HepG2 (cell line): ENCODE measurements around the gene C15orf62. TPM values are rescaled to one million over a fixed set of nuclear protein-coding genes. Genes with fewer than 3 reads are reported as not detected.

ENCODE experiments used
- CREM ChIP-seq, 2 experiments: sonication (generic) in 1 of 2; formaldehyde crosslinking in 1 of 2; IDR thresholded peaks; 2 replicates each; pipeline versions ENCODE4 v1.4.0 to v1.6.1; 2016 to 2020; ENCODE audit warnings: antibody characterized with exemption in 1 of 2, mild to moderate bottlenecking in 1 of 2, missing genetic modification reagents in 1 of 2
- GTF2F1 ChIP-seq: fragments of 150-350 bp; IDR thresholded peaks from 2 replicates; pipeline ENCODE4 v1.6.1; 2014; ENCODE audit warnings: low read length
- HDAC6 ChIP-seq: fragments of 200-600 bp; sonication (generic); IDR thresholded peaks from 2 replicates; pipeline ENCODE4 v1.7.0; 2017; ENCODE audit warnings: mild to moderate bottlenecking, antibody characterized with exemption, low read length, low read depth
- KAT8 ChIP-seq: IDR thresholded peaks from 2 replicates; pipeline ENCODE4 v1.6.1; 2016; ENCODE audit warnings: missing genetic modification reagents, missing compliant biosample characterization
- NFKBIZ ChIP-seq: IDR thresholded peaks from 2 replicates; pipeline ENCODE4 v1.6.1; 2018; ENCODE audit warnings: missing genetic modification reagents, missing compliant biosample characterization
- PAF1 ChIP-seq: IDR thresholded peaks from 2 replicates; pipeline ENCODE4 v1.6.1; 2016; ENCODE audit warnings: missing genetic modification reagents, missing compliant biosample characterization
- REXO4 ChIP-seq: sonication (generic); formaldehyde crosslinking; IDR thresholded peaks from 2 replicates; pipeline ENCODE4 v1.8.0; 2022; ENCODE audit warnings: missing genetic modification reagents, mild to moderate bottlenecking, borderline replicate concordance
- SNRNP70 ChIP-seq: fragments of 200-400 bp; formaldehyde crosslinking; IDR thresholded peaks from 2 replicates; pipeline ENCODE4 v1.6.1; 2017; ENCODE audit warnings: mild to moderate bottlenecking, low read depth, low read length, moderate library complexity
- ZBTB7B ChIP-seq: sonication (generic); formaldehyde crosslinking; IDR thresholded peaks from 2 replicates; pipeline ENCODE4 v1.4.0; 2020; ENCODE audit warnings: missing genetic modification reagents
- ZBTB8A ChIP-seq: sonication (generic); formaldehyde crosslinking; IDR thresholded peaks from 2 replicates; pipeline ENCODE4 v1.4.0; 2020; ENCODE audit warnings: mild to moderate bottlenecking, low read depth, missing genetic modification reagents, borderline replicate concordance
- ZNF10 ChIP-seq: sonication (generic); formaldehyde crosslinking; IDR thresholded peaks from 2 replicates; pipeline ENCODE4 v1.4.0; 2020; ENCODE audit warnings: mild to moderate bottlenecking, low read depth, missing genetic modification reagents, borderline replicate concordance
- ZNF263 ChIP-seq: sonication (generic); formaldehyde crosslinking; IDR thresholded peaks from 2 replicates; pipeline ENCODE4 v1.4.0; 2020; ENCODE audit warnings: missing genetic modification reagents
- ZNF296 ChIP-seq: sonication (generic); formaldehyde crosslinking; conservative IDR thresholded peaks from 2 replicates; pipeline ENCODE4 v1.5.0; 2020; ENCODE audit warnings: mild to moderate bottlenecking, missing genetic modification reagents
- polyA plus RNA-seq, 8 experiments: library from polyadenylated mRNA; depleted of rRNA in 3 of 8; stranded (reverse) in 7 of 8; unstranded in 1 of 8; fragments of >200 nt; fragmentation: Illumina TruSeq in 4 of 8; extraction: Trizol in 4 of 8; gene quantifications; 2 replicates each; pipeline versions ENCODE4 v1.2.1 to v1.2.3, GENCODE V29; 2011 to 2016; ENCODE audit warnings: low read depth in 4 of 8, missing spikeins in 1 of 8, mixed read lengths in 1 of 8; ENCODE audit not compliant: insufficient read depth in 1 of 8
- total RNA-seq, 5 experiments: library from RNA; depleted of rRNA; stranded (reverse); fragments of >200 nt; fragmentation: Illumina TruSeq; extraction: Trizol; gene quantifications; 2 replicates each; pipeline ENCODE4 v1.2.3, GENCODE V29; 2016; ENCODE audit warnings: low read depth in 1 of 5
- TF ChIP-seq, protein P1 (sequence below): sonication (generic); formaldehyde crosslinking; IDR thresholded peaks from 2 replicates; pipeline ENCODE4 v1.8.0; 2022; ENCODE audit warnings: missing genetic modification reagents, mild to moderate bottlenecking, inconsistent platforms, borderline replicate concordance
- TF ChIP-seq, protein P2 (sequence below): sonication (generic); formaldehyde crosslinking; conservative IDR thresholded peaks from 2 replicates; pipeline ENCODE4 v1.8.0; 2022; ENCODE audit warnings: missing genetic modification reagents
- TF ChIP-seq, protein P3 (sequence below): sonication (generic); formaldehyde crosslinking; IDR thresholded peaks from 2 replicates; pipeline ENCODE4 v1.4.0; 2020; ENCODE audit warnings: mild to moderate bottlenecking, missing genetic modification reagents, borderline replicate concordance
- TF ChIP-seq, protein P4 (sequence below): sonication (generic); formaldehyde crosslinking; IDR thresholded peaks from 2 replicates; pipeline ENCODE4 v1.4.0; 2020; ENCODE audit warnings: missing genetic modification reagents, mild to moderate bottlenecking, borderline replicate concordance

The C15orf62 gene
- total and polyA plus RNA-seq, 2 of the 13 experiments (the other 11 are each of a cell fraction or from before 2014, with no cell fraction given), result 0.51 to 1.1 TPM

DNA sequence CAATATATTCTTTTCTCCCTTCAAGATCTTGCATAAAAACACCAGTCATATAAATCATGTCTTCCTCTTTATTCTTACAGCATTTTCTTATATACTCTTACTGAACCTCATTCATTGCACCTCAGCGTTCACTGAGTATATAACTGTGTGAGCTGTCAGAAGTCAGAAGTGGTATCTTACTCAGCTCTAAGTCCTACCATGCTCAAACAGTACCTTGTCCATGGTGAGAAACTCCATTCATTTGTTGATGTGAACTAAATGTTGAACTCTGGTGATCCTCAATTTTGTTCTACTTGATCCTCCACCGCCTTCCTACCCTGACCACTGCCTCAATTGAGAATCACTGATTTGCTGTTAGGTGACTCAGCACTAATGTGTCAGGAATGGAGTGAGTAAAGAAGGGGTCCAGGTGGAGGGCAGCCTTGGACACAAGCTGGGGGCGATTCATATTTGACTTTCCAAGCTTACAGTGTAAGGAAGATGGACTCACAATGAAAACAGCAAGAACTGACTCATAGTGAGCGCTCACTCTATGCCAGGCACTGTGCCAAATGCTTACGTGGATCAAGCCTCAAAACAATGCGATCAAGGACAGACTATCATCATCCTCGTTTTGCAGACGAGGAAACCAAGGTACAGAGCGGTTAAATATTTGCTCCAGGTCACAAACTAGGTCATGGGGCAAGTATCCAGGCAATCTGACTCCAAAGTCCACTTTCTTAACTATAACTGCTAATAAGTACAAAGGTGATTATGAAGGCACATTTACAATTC lies 23.6 kb downstream of the C15orf62 start (continued):
- TF ChIP-seq, protein P1, sequence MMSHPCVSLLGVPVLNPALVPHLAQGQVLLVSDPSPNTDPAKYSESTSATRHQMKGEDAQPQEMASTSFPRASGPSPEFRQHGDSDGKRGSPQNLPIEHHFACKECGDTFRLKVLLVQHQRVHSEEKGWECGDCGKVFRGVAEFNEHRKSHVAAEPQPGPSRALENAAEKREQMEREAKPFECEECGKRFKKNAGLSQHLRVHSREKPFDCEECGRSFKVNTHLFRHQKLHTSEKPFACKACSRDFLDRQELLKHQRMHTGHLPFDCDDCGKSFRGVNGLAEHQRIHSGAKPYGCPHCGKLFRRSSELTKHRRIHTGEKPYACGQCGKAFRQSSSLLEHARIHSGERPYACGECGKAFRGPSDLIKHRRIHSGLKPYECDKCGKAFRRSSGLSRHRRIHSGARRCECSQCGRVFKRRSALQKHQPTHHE (CRISPR knock-in tag), result no peak
- TF ChIP-seq, protein P2, sequence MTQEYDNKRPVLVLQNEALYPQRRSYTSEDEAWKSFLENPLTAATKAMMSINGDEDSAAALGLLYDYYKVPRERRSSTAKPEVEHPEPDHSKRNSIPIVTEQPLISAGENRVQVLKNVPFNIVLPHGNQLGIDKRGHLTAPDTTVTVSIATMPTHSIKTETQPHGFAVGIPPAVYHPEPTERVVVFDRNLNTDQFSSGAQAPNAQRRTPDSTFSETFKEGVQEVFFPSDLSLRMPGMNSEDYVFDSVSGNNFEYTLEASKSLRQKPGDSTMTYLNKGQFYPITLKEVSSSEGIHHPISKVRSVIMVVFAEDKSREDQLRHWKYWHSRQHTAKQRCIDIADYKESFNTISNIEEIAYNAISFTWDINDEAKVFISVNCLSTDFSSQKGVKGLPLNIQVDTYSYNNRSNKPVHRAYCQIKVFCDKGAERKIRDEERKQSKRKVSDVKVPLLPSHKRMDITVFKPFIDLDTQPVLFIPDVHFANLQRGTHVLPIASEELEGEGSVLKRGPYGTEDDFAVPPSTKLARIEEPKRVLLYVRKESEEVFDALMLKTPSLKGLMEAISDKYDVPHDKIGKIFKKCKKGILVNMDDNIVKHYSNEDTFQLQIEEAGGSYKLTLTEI, result no peak
- no peak for TF ChIP-seq ZBTB7B (CRISPR knock-in tag)
- TF ChIP-seq ZNF10, result no peak
- TF ChIP-seq, protein P3, sequence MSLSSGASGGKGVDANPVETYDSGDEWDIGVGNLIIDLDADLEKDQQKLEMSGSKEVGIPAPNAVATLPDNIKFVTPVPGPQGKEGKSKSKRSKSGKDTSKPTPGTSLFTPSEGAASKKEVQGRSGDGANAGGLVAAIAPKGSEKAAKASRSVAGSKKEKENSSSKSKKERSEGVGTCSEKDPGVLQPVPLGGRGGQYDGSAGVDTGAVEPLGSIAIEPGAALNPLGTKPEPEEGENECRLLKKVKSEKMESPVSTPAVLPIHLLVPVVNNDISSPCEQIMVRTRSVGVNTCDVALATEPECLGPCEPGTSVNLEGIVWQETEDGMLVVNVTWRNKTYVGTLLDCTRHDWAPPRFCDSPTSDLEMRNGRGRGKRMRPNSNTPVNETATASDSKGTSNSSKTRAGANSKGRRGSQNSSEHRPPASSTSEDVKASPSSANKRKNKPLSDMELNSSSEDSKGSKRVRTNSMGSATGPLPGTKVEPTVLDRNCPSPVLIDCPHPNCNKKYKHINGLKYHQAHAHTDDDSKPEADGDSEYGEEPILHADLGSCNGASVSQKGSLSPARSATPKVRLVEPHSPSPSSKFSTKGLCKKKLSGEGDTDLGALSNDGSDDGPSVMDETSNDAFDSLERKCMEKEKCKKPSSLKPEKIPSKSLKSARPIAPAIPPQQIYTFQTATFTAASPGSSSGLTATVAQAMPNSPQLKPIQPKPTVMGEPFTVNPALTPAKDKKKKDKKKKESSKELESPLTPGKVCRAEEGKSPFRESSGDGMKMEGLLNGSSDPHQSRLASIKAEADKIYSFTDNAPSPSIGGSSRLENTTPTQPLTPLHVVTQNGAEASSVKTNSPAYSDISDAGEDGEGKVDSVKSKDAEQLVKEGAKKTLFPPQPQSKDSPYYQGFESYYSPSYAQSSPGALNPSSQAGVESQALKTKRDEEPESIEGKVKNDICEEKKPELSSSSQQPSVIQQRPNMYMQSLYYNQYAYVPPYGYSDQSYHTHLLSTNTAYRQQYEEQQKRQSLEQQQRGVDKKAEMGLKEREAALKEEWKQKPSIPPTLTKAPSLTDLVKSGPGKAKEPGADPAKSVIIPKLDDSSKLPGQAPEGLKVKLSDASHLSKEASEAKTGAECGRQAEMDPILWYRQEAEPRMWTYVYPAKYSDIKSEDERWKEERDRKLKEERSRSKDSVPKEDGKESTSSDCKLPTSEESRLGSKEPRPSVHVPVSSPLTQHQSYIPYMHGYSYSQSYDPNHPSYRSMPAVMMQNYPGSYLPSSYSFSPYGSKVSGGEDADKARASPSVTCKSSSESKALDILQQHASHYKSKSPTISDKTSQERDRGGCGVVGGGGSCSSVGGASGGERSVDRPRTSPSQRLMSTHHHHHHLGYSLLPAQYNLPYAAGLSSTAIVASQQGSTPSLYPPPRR (CRISPR knock-in tag), result no peak
- no peak for TF ChIP-seq REXO4 (CRISPR knock-in tag)
- no peak for TF ChIP-seq HDAC6
- no peak for TF ChIP-seq NFKBIZ (CRISPR knock-in tag)
- no peak for TF ChIP-seq PAF1 (CRISPR knock-in tag)
- TF ChIP-seq KAT8 (CRISPR knock-in tag), result 0 out of 2 replicates have a peak, but pooled peaks have one; percentile 48
- TF ChIP-seq, protein P4, sequence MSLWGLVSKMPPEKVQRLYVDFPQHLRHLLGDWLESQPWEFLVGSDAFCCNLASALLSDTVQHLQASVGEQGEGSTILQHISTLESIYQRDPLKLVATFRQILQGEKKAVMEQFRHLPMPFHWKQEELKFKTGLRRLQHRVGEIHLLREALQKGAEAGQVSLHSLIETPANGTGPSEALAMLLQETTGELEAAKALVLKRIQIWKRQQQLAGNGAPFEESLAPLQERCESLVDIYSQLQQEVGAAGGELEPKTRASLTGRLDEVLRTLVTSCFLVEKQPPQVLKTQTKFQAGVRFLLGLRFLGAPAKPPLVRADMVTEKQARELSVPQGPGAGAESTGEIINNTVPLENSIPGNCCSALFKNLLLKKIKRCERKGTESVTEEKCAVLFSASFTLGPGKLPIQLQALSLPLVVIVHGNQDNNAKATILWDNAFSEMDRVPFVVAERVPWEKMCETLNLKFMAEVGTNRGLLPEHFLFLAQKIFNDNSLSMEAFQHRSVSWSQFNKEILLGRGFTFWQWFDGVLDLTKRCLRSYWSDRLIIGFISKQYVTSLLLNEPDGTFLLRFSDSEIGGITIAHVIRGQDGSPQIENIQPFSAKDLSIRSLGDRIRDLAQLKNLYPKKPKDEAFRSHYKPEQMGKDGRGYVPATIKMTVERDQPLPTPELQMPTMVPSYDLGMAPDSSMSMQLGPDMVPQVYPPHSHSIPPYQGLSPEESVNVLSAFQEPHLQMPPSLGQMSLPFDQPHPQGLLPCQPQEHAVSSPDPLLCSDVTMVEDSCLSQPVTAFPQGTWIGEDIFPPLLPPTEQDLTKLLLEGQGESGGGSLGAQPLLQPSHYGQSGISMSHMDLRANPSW (CRISPR knock-in tag), result no peak
- TF ChIP-seq GTF2F1, result no peak
- TF ChIP-seq CREM (IDR thresholded peaks at IDR 0.05), result peak; percentile 82
- TF ChIP-seq CREM (CRISPR knock-in tag; IDR thresholded peaks at IDR 0.05), result no peak
- no peak for TF ChIP-seq SNRNP70
- no peak for TF ChIP-seq ZNF263 (CRISPR knock-in tag)
- TF ChIP-seq ZBTB8A, result no peak
- TF ChIP-seq ZNF296, result no peak
